HuH-7.5 (cell line): Measurements from ENCODE around the gene CYBRD1.

Experiments
- DNase-seq: peaks from one replicate; pipeline ENCODE4 v3.0.0; 2011; ENCODE audit warnings: low spot score

Gene CYBRD1

GRCh38 chr2:171553858-171554257, 31.6 kb downstream of the CYBRD1 start:
- no peak for DNase-seq

- no peak for DNase-seq
Measured at GRCh38 chr2:171554991-171555615, 32.8 kb downstream of the CYBRD1 start.

DNA sequence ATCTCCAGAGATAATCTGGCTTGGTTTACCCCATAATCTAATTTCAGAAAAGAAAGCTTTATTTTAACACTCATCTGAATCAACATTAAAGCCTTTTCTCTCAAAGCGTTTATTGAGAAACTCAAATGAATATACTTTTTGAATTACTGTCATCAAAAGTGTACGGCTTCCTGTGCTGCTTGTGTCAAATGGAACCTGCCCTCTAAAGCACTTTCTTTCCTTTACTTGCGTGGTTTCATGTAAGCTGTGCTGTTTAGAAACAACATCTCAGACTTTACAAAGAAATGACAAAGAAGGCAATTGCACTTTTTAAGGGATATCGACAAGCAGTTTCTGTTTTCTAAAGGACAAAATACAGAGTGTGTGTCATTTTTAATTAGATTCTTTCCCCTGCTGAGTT, 35.1 kb downstream of the CYBRD1 start:
- no peak for DNase-seq

GRCh38 chr2:171563301-171563700, 41.0 kb downstream of the CYBRD1 start:
- DNase-seq = no peak

DNA sequence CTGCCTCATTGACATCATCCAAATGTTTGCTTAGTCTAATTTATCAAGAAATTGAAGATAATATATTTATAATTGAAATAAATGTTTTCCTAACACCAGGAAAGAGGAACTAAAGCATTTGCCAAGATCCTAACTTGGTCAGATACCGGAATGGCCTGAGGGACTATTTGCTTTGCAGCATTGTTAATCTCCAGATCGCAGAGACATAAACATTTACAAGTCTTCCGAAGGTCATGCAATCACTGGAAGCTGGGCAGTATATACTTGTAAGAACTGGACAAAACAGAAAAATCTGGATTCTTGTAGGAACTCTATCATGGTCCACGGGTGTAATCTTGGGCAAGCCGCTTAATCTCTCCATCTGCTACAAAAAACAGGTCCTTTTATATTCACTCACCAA, 42.2 kb downstream of the CYBRD1 start:
- no peak for DNase-seq

DNA sequence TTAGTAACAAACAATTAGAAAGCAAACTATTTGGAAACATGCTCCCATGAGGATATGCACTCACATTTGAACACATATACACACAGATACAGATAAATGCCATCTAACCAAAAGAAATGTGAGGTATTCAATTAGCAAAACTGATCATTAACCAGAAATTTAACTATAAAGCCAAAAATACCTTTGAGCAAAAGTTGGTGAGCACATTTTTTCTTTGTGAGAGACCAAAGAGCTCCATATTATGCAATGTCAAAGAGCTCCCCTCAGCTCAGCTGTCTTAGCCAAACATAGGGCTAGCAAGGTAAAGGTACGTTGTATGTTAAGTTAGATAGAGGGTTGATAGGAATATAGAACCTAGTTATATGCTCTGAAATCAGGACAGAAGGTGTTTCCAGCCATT, 43.8 kb downstream of the CYBRD1 start:
- DNase-seq = no peak

DNA sequence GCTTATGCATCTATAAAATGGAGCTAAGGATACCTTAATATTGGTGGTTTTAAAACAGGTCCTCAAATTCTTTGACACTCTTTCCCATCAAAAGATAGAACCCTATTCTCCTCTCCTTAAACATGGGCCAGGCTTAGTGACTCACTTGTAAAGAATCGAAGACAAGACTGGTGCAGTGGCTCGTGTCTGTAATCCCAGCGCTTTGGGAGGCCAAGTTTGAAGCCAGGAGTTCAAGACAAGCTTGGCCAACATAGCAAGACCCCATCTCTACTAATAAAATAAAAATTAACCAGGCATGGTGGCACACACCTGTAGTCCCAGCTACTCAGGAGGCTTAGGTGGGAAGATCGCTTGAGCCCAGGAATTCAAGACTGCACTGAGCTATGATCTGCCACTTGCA, 44.5 kb downstream of the CYBRD1 start:
- DNase-seq = no peak

- no peak for DNase-seq
Measured at GRCh38 chr2:171568089-171568488, 45.8 kb downstream of the CYBRD1 start.

DNA sequence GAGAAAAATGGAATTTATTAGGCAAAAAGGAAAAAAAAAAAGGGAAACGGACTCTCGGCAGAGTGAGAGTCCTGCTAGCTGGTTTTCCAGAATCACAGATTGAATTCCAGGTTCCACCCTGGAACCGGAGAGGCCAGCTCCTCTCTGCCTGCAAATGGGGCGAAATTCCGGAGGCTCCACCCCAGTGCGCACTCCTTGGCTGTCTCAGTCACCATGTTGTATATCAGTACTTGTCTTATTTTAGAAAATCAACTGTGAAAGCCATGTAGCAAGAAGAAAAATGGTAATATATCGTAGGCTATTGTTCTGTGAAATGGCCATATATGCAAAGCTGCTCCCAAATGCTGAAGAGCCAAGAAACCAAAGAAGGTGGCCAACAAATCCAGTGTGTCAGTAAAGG, 49.4 kb downstream of the CYBRD1 start:
- no peak for DNase-seq

GRCh38 chr2:171574149-171574795, 52.0 kb downstream of the CYBRD1 start:
- peak; percentile 79 for DNase-seq

- no peak for DNase-seq
Measured at GRCh38 chr2:171575606-171576005, 53.3 kb downstream of the CYBRD1 start.

- DNase-seq = no peak
Measured at GRCh38 chr2:171578127-171578803, 56.0 kb downstream of the CYBRD1 start.

DNA sequence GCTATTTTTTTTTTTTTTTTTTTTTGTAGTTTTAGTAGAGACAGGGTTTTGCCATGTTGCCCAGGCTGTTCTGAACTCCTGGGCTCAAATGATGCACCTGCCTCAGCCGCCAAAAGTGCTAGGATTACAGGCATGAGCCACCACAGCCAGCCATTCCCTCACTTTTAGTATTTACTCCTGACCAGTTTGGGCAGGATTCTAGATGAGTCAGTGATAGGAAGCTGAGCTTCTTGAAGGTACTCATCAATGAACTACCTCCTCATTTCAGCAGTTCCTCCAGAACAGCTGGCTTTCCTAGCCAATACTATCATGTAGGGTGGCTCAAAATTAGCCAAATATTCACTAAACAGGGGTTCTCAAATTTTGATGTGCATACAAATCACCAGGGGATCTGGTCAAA, 57.2 kb downstream of the CYBRD1 start:
- DNase-seq = no peak

- DNase-seq = no peak
Measured at GRCh38 chr2:171583566-171583965, 61.3 kb downstream of the CYBRD1 start.

DNA sequence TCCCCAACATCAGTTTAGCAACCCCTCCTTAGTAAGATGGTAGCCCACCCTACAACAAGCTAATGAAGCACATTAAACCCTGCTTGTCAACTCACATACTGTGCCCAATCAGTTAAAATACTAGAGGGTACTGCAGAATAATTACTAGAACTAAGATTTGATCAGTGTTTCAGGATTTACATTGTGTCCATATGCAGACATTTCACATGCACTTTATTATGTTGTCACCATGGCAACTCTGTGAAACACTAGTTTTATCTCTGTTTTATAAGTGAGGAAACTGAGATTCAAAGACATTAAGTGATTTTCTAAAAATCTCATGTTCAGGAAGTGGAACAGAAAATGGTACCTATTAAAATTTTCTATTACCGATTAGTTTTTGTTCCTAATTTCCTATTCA, 61.7 kb downstream of the CYBRD1 start:
- DNase-seq = no peak

DNA sequence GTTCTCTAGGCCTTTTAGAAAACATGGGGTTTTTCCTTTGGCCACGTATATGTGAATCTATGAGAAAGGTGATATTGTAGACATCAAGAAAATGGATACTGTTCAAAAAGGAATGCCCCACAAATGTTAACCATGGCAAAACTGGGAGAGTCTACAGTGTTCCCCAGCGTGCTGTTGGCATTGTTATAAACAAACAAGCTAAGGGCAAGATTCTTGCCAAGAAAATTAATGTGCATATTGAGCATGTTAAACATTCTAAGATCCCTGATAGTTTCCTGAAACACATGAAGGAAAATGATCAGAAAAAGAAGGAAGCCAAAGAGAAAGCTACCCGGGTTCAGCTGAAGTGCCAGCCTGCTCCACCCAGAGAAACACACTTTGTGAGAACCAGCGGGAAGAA, 64.9 kb downstream of the CYBRD1 start:
- DNase-seq = no peak

GRCh38 chr2:171587567-171587966, 65.3 kb downstream of the CYBRD1 start:
- DNase-seq = no peak

GRCh38 chr2:171590116-171590515, 67.8 kb downstream of the CYBRD1 start:
- no peak for DNase-seq

GRCh38 chr2:171592036-171592555, 69.8 kb downstream of the CYBRD1 start:
- DNase-seq = no peak

GRCh38 chr2:171595456-171595855, 73.2 kb downstream of the CYBRD1 start:
- DNase-seq = no peak

- no peak for DNase-seq
Measured at GRCh38 chr2:171595896-171596295, 73.6 kb downstream of the CYBRD1 start.

DNA sequence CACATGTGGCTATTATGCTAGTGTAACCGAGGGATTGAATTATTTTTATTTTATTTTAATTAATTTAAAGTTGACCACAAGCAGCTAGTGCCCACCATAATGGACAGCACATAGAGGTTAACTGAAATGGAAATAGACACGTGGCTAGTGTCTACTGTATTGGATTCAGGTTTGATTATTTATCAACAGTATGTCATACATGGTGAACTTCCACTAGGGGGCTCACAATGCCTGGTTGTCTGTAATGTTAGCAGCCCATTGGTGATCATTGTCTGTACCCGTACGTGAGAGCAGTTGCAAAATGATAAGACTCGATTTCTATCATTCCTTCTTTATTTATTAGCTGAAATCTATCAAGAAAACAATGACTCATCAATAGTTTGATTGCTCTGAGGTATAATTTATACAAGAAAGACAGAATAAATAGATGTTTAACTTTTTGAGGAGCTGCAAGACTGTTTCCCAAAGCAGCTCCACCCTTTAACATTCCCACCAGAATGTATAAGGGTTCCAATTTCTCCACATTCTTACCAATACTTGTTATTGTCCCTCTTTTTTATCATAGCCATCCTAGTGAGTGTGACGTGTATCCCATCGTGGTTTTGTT, 76.5 kb downstream of the CYBRD1 start:
- DNase-seq = peak; percentile 60

DNA sequence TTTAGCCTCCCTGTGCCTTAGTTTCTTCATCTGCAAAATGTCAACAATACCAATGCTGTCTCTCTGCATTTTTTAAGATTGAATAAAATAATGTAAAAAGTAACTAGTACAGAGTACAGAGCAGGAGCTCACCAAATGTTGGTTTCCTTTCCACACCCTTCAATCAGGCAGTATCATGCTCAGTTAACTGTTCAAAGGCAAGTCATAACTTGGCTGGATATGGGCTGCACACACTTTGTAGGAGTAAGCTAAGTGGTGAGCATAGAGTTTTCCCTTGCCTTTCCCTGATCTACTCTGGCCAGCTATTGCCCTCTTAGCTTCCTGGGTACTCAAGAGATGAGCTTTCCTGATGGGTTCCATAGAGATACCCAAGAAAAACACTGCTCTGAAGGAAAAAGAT, 77.9 kb downstream of the CYBRD1 start:
- DNase-seq = no peak
